ENCODE results near the gene MFAP5.

DNA sequence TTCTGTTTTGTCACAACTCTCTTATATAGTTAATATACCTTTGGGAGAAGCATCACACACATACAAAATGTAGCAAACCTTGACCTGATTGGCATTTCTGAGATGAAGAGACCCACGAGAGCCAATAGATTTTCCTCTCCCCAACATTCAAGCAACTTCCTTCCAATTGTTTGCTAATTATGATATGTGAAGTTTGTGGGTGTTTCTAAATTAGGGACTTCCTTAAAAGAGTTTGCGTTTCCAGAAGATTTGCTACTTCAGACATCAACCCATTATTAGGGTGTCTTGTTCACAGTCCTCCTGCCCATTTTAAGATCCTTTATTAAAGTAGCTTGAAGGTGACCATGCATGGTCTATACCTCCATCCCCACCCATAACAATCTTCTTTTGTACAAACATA is 59.3 kb downstream of the MFAP5 start:
- TF ChIP-seq, protein P1, sequence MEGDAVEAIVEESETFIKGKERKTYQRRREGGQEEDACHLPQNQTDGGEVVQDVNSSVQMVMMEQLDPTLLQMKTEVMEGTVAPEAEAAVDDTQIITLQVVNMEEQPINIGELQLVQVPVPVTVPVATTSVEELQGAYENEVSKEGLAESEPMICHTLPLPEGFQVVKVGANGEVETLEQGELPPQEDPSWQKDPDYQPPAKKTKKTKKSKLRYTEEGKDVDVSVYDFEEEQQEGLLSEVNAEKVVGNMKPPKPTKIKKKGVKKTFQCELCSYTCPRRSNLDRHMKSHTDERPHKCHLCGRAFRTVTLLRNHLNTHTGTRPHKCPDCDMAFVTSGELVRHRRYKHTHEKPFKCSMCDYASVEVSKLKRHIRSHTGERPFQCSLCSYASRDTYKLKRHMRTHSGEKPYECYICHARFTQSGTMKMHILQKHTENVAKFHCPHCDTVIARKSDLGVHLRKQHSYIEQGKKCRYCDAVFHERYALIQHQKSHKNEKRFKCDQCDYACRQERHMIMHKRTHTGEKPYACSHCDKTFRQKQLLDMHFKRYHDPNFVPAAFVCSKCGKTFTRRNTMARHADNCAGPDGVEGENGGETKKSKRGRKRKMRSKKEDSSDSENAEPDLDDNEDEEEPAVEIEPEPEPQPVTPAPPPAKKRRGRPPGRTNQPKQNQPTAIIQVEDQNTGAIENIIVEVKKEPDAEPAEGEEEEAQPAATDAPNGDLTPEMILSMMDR (IDR thresholded peaks at IDR 0.05) = no peak
- no peak for TF ChIP-seq POLR2AphosphoS5 (IDR thresholded peaks at IDR 0.05)
- no peak for TF ChIP-seq POLR2A (IDR thresholded peaks at IDR 0.05)

All from transverse colon (tissue), 4 donors.